Testis (tissue), 2 donors: Measurements from ENCODE around the gene PRR5.

Source experiments
- POLR2A ChIP-seq: fragments of 450-650 bp; IDR thresholded peaks from one replicate; pipeline ENCODE4 v1.6.1; 2017; ENCODE audit warnings: antibody characterized with exemption, mild to moderate bottlenecking, moderate library complexity
- TF ChIP-seq, protein P1 (sequence below), 3 experiments: fragments of 450-650 bp in 2 of 3; fragments of 200-600 bp in 1 of 3; sonication (generic) in 1 of 3; IDR thresholded peaks; one replicate each; pipeline ENCODE4 v1.5.1; 2016 to 2019; ENCODE audit warnings: antibody characterized with exemption in 3 of 3, mild to moderate bottlenecking in 2 of 3, moderate library complexity in 1 of 3

DNA sequence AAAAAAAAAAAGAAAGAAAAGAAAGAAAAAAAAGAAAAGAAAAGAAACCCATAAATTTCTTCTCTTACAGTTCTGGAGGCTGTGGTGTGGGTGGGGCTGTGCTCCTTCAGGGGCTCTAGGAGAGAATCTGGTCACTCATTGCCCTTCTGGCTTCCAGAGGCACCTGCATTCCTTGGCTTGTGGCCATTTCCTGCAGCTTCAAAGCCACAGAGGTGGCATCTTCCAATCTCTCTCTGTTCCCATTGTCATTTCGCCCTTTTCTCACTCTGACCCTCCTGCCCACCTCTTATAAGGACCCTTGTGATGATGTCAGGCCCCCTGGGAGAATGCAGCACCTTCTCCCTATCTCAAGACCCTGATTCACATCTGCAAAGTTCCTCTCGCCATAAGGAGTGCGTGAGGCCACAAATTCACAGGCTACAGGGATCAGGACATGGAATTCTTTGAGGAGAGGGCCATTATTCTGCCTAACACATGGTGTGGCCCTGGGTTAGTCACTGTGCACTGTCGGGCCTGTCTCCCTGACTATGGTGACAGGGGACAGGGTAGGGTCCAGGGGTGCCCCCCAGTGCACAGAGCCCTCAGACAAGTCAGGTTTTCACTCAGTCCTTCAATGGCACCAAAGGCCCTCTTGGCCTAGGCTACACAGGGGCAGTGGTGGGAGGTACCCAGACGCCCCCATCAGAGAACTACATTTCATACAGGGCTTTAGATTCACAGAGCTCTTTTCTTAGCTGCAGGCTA lies 38.6 kb upstream of the PRR5 start:
- no peak for TF ChIP-seq POLR2A
- TF ChIP-seq, protein P1, sequence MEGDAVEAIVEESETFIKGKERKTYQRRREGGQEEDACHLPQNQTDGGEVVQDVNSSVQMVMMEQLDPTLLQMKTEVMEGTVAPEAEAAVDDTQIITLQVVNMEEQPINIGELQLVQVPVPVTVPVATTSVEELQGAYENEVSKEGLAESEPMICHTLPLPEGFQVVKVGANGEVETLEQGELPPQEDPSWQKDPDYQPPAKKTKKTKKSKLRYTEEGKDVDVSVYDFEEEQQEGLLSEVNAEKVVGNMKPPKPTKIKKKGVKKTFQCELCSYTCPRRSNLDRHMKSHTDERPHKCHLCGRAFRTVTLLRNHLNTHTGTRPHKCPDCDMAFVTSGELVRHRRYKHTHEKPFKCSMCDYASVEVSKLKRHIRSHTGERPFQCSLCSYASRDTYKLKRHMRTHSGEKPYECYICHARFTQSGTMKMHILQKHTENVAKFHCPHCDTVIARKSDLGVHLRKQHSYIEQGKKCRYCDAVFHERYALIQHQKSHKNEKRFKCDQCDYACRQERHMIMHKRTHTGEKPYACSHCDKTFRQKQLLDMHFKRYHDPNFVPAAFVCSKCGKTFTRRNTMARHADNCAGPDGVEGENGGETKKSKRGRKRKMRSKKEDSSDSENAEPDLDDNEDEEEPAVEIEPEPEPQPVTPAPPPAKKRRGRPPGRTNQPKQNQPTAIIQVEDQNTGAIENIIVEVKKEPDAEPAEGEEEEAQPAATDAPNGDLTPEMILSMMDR (IDR thresholded peaks at IDR 0.05) = no peak
